Caco-2 (cell line): ENCODE measurements around the gene C19orf33. TPM values are rescaled to one million over a fixed set of nuclear protein-coding genes. Genes with fewer than 3 reads are reported as not detected.

Experiments
- BruUV-seq: library from RNA; stranded (reverse); fragments of 400-500 nt; replicated peaks from 2 replicates; lab custom pipeline; 2021; lab: Mats Ljungman, UMichigan
- CTCF ChIA-PET: fragments of 300-600 bp; sonication (Branson Sonifier 250); formaldehyde crosslinking; loops from one replicate; lab custom pipeline; 2022; ENCODE audit warnings: antibody characterized with exemption; lab: Charles Lee
- POLR2A ChIA-PET: fragments of 300-600 bp; sonication (Branson Sonifier 250); formaldehyde crosslinking; loops from one replicate; lab custom pipeline; 2022; ENCODE audit warnings: antibody characterized with exemption; lab: Charles Lee
- DNase-seq, 2 experiments: peaks; one replicate each; pipeline versions ENCODE4 v3.0.0 to v3.0.0-alpha.2; 2020 to 2022
- H3K27me3 ChIP-seq: replicated peaks from 2 replicates; pipeline ENCODE4 v1.6.0; 2011; ENCODE audit warnings: low read length; ENCODE audit not compliant: control insufficient read depth, insufficient read depth
- H3K36me3 ChIP-seq: 2 replicates; pipeline ENCODE4 v1.5.1; 2011; ENCODE audit warnings: low read length; ENCODE audit not compliant: control insufficient read depth, insufficient read depth
- H3K4me1 ChIP-seq: fragments of 250-450 bp; sonication (Bioruptor Pico); 2 replicates; pipeline ENCODE4 v1.5.1; 2020; ENCODE audit warnings: mild to moderate bottlenecking
- H3K4me3 ChIP-seq: 2 replicates; pipeline ENCODE4 v1.5.1; 2011; ENCODE audit warnings: low read depth, mild to moderate bottlenecking, control low read depth, low read length
- H3K9me3 ChIP-seq: fragments of 250-450 bp; sonication (Bioruptor Pico); 2 replicates; pipeline ENCODE4 v1.5.1; 2020; ENCODE audit warnings: mild to moderate bottlenecking, moderate library complexity
- H3K27ac Mint-ChIP-seq: one replicate; pipeline ENCODE4 v1.8.0; 2022; ENCODE audit warnings: mixed read lengths; ENCODE audit not compliant: unreplicated experiment
- H3K27me3 Mint-ChIP-seq: one replicate; pipeline ENCODE4 v1.8.0; 2022; ENCODE audit warnings: mixed read lengths; ENCODE audit not compliant: insufficient read depth, unreplicated experiment
- H3K36me3 Mint-ChIP-seq: one replicate; pipeline ENCODE4 v1.8.0; 2022; ENCODE audit warnings: mild to moderate bottlenecking, mixed read lengths; ENCODE audit not compliant: insufficient read depth, unreplicated experiment
- H3K4me1 Mint-ChIP-seq: one replicate; pipeline ENCODE4 v1.8.0; 2022; ENCODE audit warnings: low read depth, mixed read lengths; ENCODE audit not compliant: unreplicated experiment
- H3K4me3 Mint-ChIP-seq: one replicate; pipeline ENCODE4 v1.8.0; 2022; ENCODE audit warnings: mild to moderate bottlenecking, moderate library complexity, mixed read lengths; ENCODE audit not compliant: unreplicated experiment
- H3K9me3 Mint-ChIP-seq: one replicate; pipeline ENCODE4 v1.8.0; 2022; ENCODE audit warnings: mixed read lengths; ENCODE audit not compliant: unreplicated experiment
- CTCF ChIP-seq, 2 experiments: fragments of 200-600 bp in 1 of 2; IDR thresholded peaks; 1 replicate in 1 of 2; 2 replicates in 1 of 2; pipeline versions ENCODE4 v1.5.1 to v1.8.0; 2011 to 2022; ENCODE audit warnings: antibody characterized with exemption in 1 of 2, control low read depth in 1 of 2, inconsistent platforms in 1 of 2, low read depth in 1 of 2, low read length in 1 of 2, mild to moderate bottlenecking in 1 of 2, moderate library complexity in 1 of 2; ENCODE audit not compliant: insufficient read depth in 1 of 2, severe bottlenecking in 1 of 2, unreplicated experiment in 1 of 2
- intact Hi-C: fragments of 100-400 bp; cut with micrococcal nuclease; formaldehyde crosslinking; loops from one replicate; pipeline ENCODE4 v1.10.0; 2022; ENCODE audit not compliant: unreplicated experiment
- total RNA-seq: library from RNA; stranded (reverse); gene quantifications from 2 replicates; pipeline ENCODE4 v1.2.3, GENCODE V29; 2022

C19orf33 gene
- total RNA-seq, 1 experiment from 2014 or later: 18.6 TPM

- Histone ChIP-seq H3K36me3 (no peaks in the 10 kb centered on the region), H3K4me3 (peak overlapping the region; percentile 33), H3K27me3 (no peaks in the 10 kb centered on the region), H3K9me3 (no peaks in the 10 kb centered on the region), H3K4me1 (peaks cover 42% of the 10 kb centered on the region)
- Mint-ChIP-seq H3K4me1 (peaks cover 13% of the 10 kb centered on the region), H3K36me3 (peaks cover 33% of the 10 kb centered on the region), H3K27me3 (no peaks in the 10 kb centered on the region), H3K4me3 (peak overlapping the region; percentile 66), H3K27ac (peak overlapping the region; percentile 84), H3K9me3 (no peaks in the 10 kb centered on the region)
- no peak for DNase-seq
- ChIA-PET CTCF (interaction anchor here (0.5 to 1.1 kb wide), 5 partner anchors 10 to 284 kb away, joined by 3 to 4 read pairs (median 4); partner anchors contain the start of gene FAM98C), POLR2A (interaction anchor here (0.5 to 1.4 kb wide), 3 partner anchors 31 to 70 kb away, joined by 3 to 9 read pairs (median 4); partner anchors contain the start of genes PSMD8 and SPINT2)
- BruUV-seq: TSS peak; percentile 46
- no peak for TF ChIP-seq CTCF (IDR thresholded peaks at IDR 0.05; ENCODE audit: insufficient read depth in 1 of 2, low read depth in 1 of 2, low read length in 1 of 2, severe bottlenecking in 1 of 2, unreplicated experiment in 1 of 2)
- intact Hi-C loops: no loop called here
These were observed 358 bp downstream of the C19orf33 start for GRCh38 chr19:38304352-38304865.

- peak overlapping the region; percentile 33 for H3K4me3 ChIP-seq
- Mint-ChIP-seq H3K4me3 (peak overlapping the region; percentile 66), H3K9me3 (no peaks in the 10 kb centered on the region), H3K4me1 (peaks cover 13% of the 10 kb centered on the region), H3K36me3 (peaks cover 35% of the 10 kb centered on the region), H3K27me3 (no peaks in the 10 kb centered on the region), H3K27ac (peak overlapping the region; percentile 84)
- intact Hi-C loops: no loop called here
- BruUV-seq: no TSS peak
- H3K9me3 ChIP-seq: no peaks in the 10 kb centered on the region
- no peak for TF ChIP-seq CTCF (IDR thresholded peaks at IDR 0.05; ENCODE audit: insufficient read depth in 1 of 2, low read depth in 1 of 2, low read length in 1 of 2, severe bottlenecking in 1 of 2, unreplicated experiment in 1 of 2)
- H3K27me3 ChIP-seq: no peaks in the 10 kb centered on the region
- DNase-seq: peak; percentile 83 to 93
- no peaks in the 10 kb centered on the region for H3K36me3 ChIP-seq
- POLR2A ChIA-PET: interaction anchor here (1.2 to 1.4 kb wide), 2 partner anchors 40 to 69 kb away, joined by 3 to 9 read pairs; partner anchors contain the start of genes PSMD8 and SPINT2
- peaks cover 37% of the 10 kb centered on the region for H3K4me1 ChIP-seq
- CTCF ChIA-PET: interaction anchor here (0.6 to 1.1 kb wide), 3 partner anchors 11 to 98 kb away, joined by 3 to 4 read pairs (median 4); partner anchors contain the start of gene FAM98C
These were observed 897 bp downstream of the C19orf33 start for GRCh38 chr19:38304866-38305429.

GRCh38 chr19:38306236-38306635, 2.2 kb downstream of the C19orf33 start:
- CTCF ChIA-PET: no interaction called here
- Mint-ChIP-seq H3K9me3 (no peaks in the 10 kb centered on the region), H3K4me3 (no peak overlapping the region), H3K27me3 (no peaks in the 10 kb centered on the region), H3K27ac (no peak overlapping the region), H3K4me1 (peaks cover 6% of the 10 kb centered on the region), H3K36me3 (peaks cover 27% of the 10 kb centered on the region)
- H3K36me3 ChIP-seq: no peaks in the 10 kb centered on the region
- DNase-seq: no peak
- intact Hi-C loops: no loop called here
- BruUV-seq: no TSS peak
- no peaks in the 10 kb centered on the region for H3K9me3 ChIP-seq
- no peak overlapping the region for H3K4me3 ChIP-seq
- H3K4me1 ChIP-seq: peaks cover 31% of the 10 kb centered on the region
- TF ChIP-seq CTCF (IDR thresholded peaks at IDR 0.05; ENCODE audit: insufficient read depth in 1 of 2, low read depth in 1 of 2, low read length in 1 of 2, severe bottlenecking in 1 of 2, unreplicated experiment in 1 of 2): no peak
- POLR2A ChIA-PET: no interaction called here
- no peaks in the 10 kb centered on the region for H3K27me3 ChIP-seq
